B cell (primary cell): ENCODE measurements around the gene NOXA1. TPM values are rescaled to one million over a fixed set of nuclear protein-coding genes. Genes with fewer than 3 reads are reported as not detected.

ENCODE experiments used
- ATAC-seq: fragments of 200-7000 bp; cut with Tn5 transposase; one replicate; pipeline ENCODE4 v1.10.0; 2021; ENCODE audit warnings: low read depth, mild to moderate bottlenecking, moderate number of reproducible peaks, moderate library complexity
- CTCF ChIA-PET: fragments of 350-600 bp; sonication (Branson Sonifier 250); formaldehyde crosslinking; loops from one replicate; lab custom pipeline; 2021; ENCODE audit warnings: antibody characterized with exemption, inconsistent platforms; lab: Charles Lee
- POLR2A ChIA-PET: fragments of 350-600 bp; sonication (Branson Sonifier 250); formaldehyde crosslinking; loops from one replicate; lab custom pipeline; 2021; ENCODE audit warnings: antibody characterized with exemption; lab: Charles Lee
- DNase-seq: peaks from one replicate; pipeline ENCODE4 v3.0.0; 2013
- H2AFZ ChIP-seq: 2 replicates; pipeline ENCODE4 v1.6.1; 2012; ENCODE audit warnings: mild to moderate bottlenecking, low read depth, low read length; ENCODE audit not compliant: insufficient read depth, poor library complexity, severe bottlenecking
- H3K27ac ChIP-seq, 2 donors: 1 replicate in 1 of 2; 2 replicates in 1 of 2; pipeline ENCODE4 v1.5.1; 2012 to 2013; ENCODE audit warnings: low read length in 2 of 2, mild to moderate bottlenecking in 2 of 2, moderate library complexity in 1 of 2
- H3K27me3 ChIP-seq, 4 experiments: fragments of 200-600 bp in 1 of 4; sonication (generic) in 1 of 4; replicated peaks in 1 of 4; 1 replicate in 2 of 4; 2 replicates in 2 of 4; pipeline versions ENCODE4 v1.6.1 to v1.7.0; 2013 to 2016; ENCODE audit warnings: low read length in 3 of 4, mild to moderate bottlenecking in 2 of 4, mixed read lengths in 1 of 4, moderate library complexity in 1 of 4; ENCODE audit not compliant: insufficient read depth in 4 of 4, control insufficient read depth in 3 of 4; ENCODE audit errors: control extremely low read depth in 1 of 4
- H3K36me3 ChIP-seq, 2 experiments: replicated peaks in 1 of 2; 1 replicate in 1 of 2; 2 replicates in 1 of 2; pipeline versions ENCODE4 v1.6.1 to v1.7.1; 2013; ENCODE audit warnings: low read length in 1 of 2; ENCODE audit not compliant: insufficient read depth in 2 of 2, control insufficient read depth in 1 of 2; ENCODE audit errors: control extremely low read depth in 1 of 2, extremely low read depth in 1 of 2
- H3K4me1 ChIP-seq, 2 donors: fragments of 200-600 bp in 1 of 2; sonication (generic) in 1 of 2; 1 replicate in 1 of 2; 2 replicates in 1 of 2; pipeline versions ENCODE4 v1.5.1 to v1.6.1; 2013 to 2017; ENCODE audit warnings: low read length in 2 of 2; ENCODE audit not compliant: control insufficient read depth in 2 of 2, insufficient read depth in 2 of 2
- H3K4me2 ChIP-seq: replicated peaks from 2 replicates; pipeline ENCODE3; 2012; ENCODE audit warnings: mild to moderate bottlenecking, low read depth, low read length; ENCODE audit not compliant: poor library complexity, severe bottlenecking
- H3K4me3 ChIP-seq, 5 experiments: fragments of 200-600 bp in 1 of 5; sonication (generic) in 1 of 5; 1 replicate in 3 of 5; 2 replicates in 2 of 5; pipeline versions ENCODE4 v1.5.1 to v1.7.0; 2011 to 2016; ENCODE audit warnings: low read length in 4 of 5, mild to moderate bottlenecking in 4 of 5, low read depth in 2 of 5, control low read depth in 1 of 5, moderate library complexity in 1 of 5; ENCODE audit not compliant: insufficient read depth in 1 of 5; ENCODE audit errors: control extremely low read depth in 1 of 5, extremely low read depth in 1 of 5
- H3K79me2 ChIP-seq: fragments of 200-600 bp; sonication (generic); one replicate; pipeline ENCODE4 v1.6.0; 2016; ENCODE audit warnings: low read length; ENCODE audit not compliant: control insufficient read depth, insufficient read depth
- H3K9ac ChIP-seq: fragments of 200-600 bp; sonication (generic); 2 replicates; pipeline ENCODE4 v1.6.1; 2017; ENCODE audit warnings: mild to moderate bottlenecking, low read length, moderate library complexity
- H3K9me3 ChIP-seq, 3 donors: one replicate each; pipeline versions ENCODE4 v1.6.1 to v1.7.1; 2013; ENCODE audit warnings: low read length in 2 of 3; ENCODE audit not compliant: control insufficient read depth in 2 of 3, insufficient read depth in 1 of 3; ENCODE audit errors: control extremely low read depth in 1 of 3
- H4K20me1 ChIP-seq: 2 replicates; pipeline ENCODE4 v1.6.0; 2012; ENCODE audit warnings: mild to moderate bottlenecking, low read length; ENCODE audit not compliant: insufficient read depth, control insufficient read depth, poor library complexity, severe bottlenecking
- H3K27ac Mint-ChIP-seq: one replicate; pipeline ENCODE4 v1.8.0; 2021; ENCODE audit warnings: mixed read lengths
- H3K27me3 Mint-ChIP-seq: one replicate; pipeline ENCODE4 v1.8.0; 2021; ENCODE audit warnings: mixed read lengths
- H3K4me1 Mint-ChIP-seq: one replicate; pipeline ENCODE4 v1.8.0; 2021; ENCODE audit warnings: mixed read lengths
- H3K4me3 Mint-ChIP-seq: one replicate; pipeline ENCODE4 v1.8.0; 2021; ENCODE audit warnings: mixed read lengths
- H3K9me3 Mint-ChIP-seq: one replicate; pipeline ENCODE4 v1.8.0; 2022; ENCODE audit warnings: mixed read lengths; ENCODE audit not compliant: insufficient read depth
- EZH2 ChIP-seq: IDR thresholded peaks from 2 replicates; pipeline ENCODE4 v1.6.1; 2012; ENCODE audit warnings: borderline replicate concordance, low read depth, mild to moderate bottlenecking, moderate library complexity, low read length; ENCODE audit not compliant: insufficient read depth, poor library complexity, severe bottlenecking
- WGBS: methylation state at CpG from one replicate; pipeline ENCODE4 v1.1.5; 2013; ENCODE audit warnings: missing lambda C conversion rate; ENCODE audit not compliant: insufficient coverage; 5-methylcytosine and 5-hydroxymethylcytosine counted together
- intact Hi-C: fragments of 100-400 bp; cut with micrococcal nuclease; formaldehyde crosslinking; loops from one replicate; pipeline ENCODE4 v1.10.0; 2022
- polyA plus RNA-seq: library from polyadenylated mRNA; depleted of rRNA; stranded (reverse); fragments of >200 nt; gene quantifications from 2 replicates; pipeline ENCODE4 v1.2.3, GENCODE V29; 2012
- total RNA-seq, 2 donors: library from RNA; stranded (reverse); fragments of 120-200 nt in 1 of 2; gene quantifications; 1 replicate in 1 of 2; 2 replicates in 1 of 2; pipeline versions ENCODE4 v1.2.3 to v1.2.4, GENCODE V29; 2013 to 2022
- TF ChIP-seq, protein P1 (sequence below): fragments of 200-600 bp; IDR thresholded peaks from one replicate; pipeline ENCODE4 v1.8.0; 2022; ENCODE audit warnings: antibody characterized with exemption, mild to moderate bottlenecking

Gene NOXA1
- total and polyA plus RNA-seq, 2 donors (not counting 1 experiment from before 2014, with no cell fraction given): 5.7 to 7.7 TPM

DNA sequence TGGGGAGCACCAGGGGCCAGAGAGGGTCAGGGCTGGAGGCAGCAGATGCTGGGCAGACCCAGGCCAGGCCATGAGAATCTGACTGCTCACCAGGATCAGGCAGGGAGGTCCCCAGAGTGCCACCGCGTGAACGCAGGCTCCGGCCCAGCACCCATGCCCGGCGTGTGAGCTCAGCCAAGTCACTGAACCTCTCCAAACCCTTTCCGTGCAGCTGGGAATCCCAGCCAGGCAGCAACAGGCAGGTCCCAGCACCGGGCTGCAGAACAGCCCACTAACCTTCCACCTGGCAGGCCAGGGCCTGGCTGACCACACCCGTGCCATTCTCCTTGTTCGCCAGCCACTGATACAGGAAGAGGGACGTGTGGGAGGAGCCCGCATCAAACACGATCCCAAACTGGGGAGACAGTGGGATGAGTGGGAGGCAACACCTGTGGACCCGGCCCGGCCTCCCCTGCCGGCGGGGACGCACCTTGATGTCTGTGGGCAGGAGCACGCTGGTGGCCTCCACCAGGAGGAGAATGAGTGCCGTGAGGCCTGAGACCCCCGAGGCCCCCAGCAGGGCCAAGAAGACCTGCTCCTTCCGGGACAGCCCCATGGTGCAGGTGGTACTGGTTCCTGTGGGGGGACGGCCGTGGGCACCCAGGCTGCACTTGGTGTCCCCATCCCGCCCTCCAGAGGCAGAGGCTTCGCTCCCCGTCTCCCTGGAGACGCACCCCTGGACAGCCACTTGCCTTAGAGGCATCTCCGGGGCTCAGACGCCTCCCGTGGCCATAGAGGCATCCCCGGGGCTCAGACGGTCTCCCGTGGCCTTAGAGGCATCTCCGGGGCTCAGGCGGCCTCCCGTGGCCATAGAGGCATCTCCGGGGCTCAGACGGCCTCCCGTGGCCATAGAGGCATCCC, 14.7 kb downstream of the NOXA1 start:
- H3K4me3 Mint-ChIP-seq: no peak overlapping the region
- Histone ChIP-seq H3K27ac (no peak overlapping the region), H4K20me1 (no peaks in the 10 kb centered on the region), H3K4me1 (peaks cover 0 to 8% of the 10 kb centered on the region in 2 donors), H3K79me2 (no peaks in the 10 kb centered on the region), H2AFZ (no peak overlapping the region), H3K36me3 (no peaks in the 10 kb centered on the region), H3K4me3 (no peak overlapping the region), H3K9me3 (peaks cover 0 to 3% (median 0%) of the 10 kb centered on the region in 3 donors), H3K4me2 (no peak overlapping the region), H3K27me3 (peaks cover 0 to 15% (median 6%) of the 10 kb centered on the region in 4 experiments), H3K9ac (no peak overlapping the region)
- peaks cover 3% of the 10 kb centered on the region for H3K27me3 Mint-ChIP-seq
- DNase-seq: no peak
- TF ChIP-seq EZH2: no peak
- TF ChIP-seq, protein P1, sequence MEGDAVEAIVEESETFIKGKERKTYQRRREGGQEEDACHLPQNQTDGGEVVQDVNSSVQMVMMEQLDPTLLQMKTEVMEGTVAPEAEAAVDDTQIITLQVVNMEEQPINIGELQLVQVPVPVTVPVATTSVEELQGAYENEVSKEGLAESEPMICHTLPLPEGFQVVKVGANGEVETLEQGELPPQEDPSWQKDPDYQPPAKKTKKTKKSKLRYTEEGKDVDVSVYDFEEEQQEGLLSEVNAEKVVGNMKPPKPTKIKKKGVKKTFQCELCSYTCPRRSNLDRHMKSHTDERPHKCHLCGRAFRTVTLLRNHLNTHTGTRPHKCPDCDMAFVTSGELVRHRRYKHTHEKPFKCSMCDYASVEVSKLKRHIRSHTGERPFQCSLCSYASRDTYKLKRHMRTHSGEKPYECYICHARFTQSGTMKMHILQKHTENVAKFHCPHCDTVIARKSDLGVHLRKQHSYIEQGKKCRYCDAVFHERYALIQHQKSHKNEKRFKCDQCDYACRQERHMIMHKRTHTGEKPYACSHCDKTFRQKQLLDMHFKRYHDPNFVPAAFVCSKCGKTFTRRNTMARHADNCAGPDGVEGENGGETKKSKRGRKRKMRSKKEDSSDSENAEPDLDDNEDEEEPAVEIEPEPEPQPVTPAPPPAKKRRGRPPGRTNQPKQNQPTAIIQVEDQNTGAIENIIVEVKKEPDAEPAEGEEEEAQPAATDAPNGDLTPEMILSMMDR: no peak
- no peak overlapping the region for H3K27ac Mint-ChIP-seq
- intact Hi-C loops: no loop called here
- POLR2A ChIA-PET: no interaction called here
- CTCF ChIA-PET: no interaction called here
- no peaks in the 10 kb centered on the region for H3K9me3 Mint-ChIP-seq
- H3K4me1 Mint-ChIP-seq: peaks cover 3% of the 10 kb centered on the region
- WGBS: 93% methylated on average over 33 of the region's 40 CpGs
- ATAC-seq: no peak

DNA sequence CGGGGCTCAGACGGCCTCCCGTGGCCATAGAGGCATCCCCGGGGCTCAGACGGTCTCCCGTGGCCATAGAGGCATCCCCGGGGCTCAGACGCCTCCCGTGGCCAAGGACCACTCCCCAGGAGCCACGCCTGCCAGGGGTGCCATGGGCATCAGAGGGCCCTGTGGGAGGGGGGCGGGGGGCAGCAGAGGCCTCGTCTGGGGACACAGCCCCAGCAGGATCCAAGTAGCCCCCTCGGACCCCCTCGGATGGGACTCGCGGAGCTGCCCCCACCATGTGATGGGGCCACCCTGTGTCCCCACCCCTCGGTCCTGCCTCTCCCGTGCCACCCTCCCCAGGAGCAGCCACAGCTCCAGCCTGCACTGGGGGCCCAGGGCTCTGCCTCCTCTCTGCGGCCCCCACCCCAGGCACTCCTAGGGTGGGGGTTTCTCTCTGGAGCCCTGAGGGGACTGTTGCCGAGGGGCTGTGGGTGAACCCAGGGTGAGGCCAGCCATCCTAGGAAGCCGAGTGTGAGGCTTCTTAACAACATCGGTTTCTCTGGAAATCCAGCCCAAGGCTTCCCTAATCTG, 15.5 kb downstream of the NOXA1 start:
- Histone ChIP-seq H3K27me3 (peaks cover 0 to 16% (median 7%) of the 10 kb centered on the region in 4 experiments), H3K9me3 (peaks cover 0 to 3% (median 0%) of the 10 kb centered on the region in 3 donors), H3K36me3 (no peaks in the 10 kb centered on the region), H3K4me2 (no peak overlapping the region), H3K27ac (no peak overlapping the region), H3K79me2 (no peaks in the 10 kb centered on the region), H4K20me1 (no peaks in the 10 kb centered on the region), H3K9ac (no peak overlapping the region), H3K4me1 (peaks cover 0 to 8% of the 10 kb centered on the region in 2 donors), H2AFZ (no peak overlapping the region), H3K4me3 (no peak overlapping the region)
- intact Hi-C loops: no loop called here
- Mint-ChIP-seq H3K9me3 (no peaks in the 10 kb centered on the region), H3K27me3 (peaks cover 6% of the 10 kb centered on the region), H3K27ac (no peak overlapping the region), H3K4me1 (peaks cover 3% of the 10 kb centered on the region), H3K4me3 (no peak overlapping the region)
- no peak for DNase-seq
- 88% methylated on average over 15 of the region's 22 CpGs for WGBS
- CTCF ChIA-PET: no interaction called here
- no peak for ATAC-seq
- POLR2A ChIA-PET: no interaction called here
- no peak for TF ChIP-seq EZH2
- TF ChIP-seq, protein P1: no peak
